Kidney capillary endothelial cell (primary cell): ENCODE data around the gene IL17D.
"Not testable (repeated sequence)": the region's sequence is repeated elsewhere in the genome, so short reads cannot be mapped to it uniquely, and the experiment has no call there.

ENCODE experiments used
- DNase-seq: peaks from one replicate; pipeline ENCODE4 v3.0.0-alpha.2; 2018; ENCODE audit warnings: low spot score

IL17D gene

GRCh38 chr13:20702915-20703779, at the start of gene IL17D:
Gene IL17D (plus strand): TSS chr13:20703699. CDS start chr13:20704002, 303 bp downstream.
- DNase-seq, result no peak

- peak; percentile 36 for DNase-seq
These were observed 49.3 kb upstream of the IL17D start for GRCh38 chr13:20654156-20654555.

GRCh38 chr13:20658451-20659040, 45.0 kb upstream of the IL17D start:
- no peak for DNase-seq

GRCh38 chr13:20664351-20664750, 39.1 kb upstream of the IL17D start:
- DNase-seq, result no peak

- DNase-seq, result no peak
These were observed 36.6 kb upstream of the IL17D start for GRCh38 chr13:20666948-20667347.

GRCh38 chr13:20667857-20668437, 35.6 kb upstream of the IL17D start:
- no peak for DNase-seq

GRCh38 chr13:20669162-20669561, 34.3 kb upstream of the IL17D start:
- no peak for DNase-seq

- DNase-seq, result no peak
These were observed 31.7 kb upstream of the IL17D start for GRCh38 chr13:20671789-20672188.

- DNase-seq, result no peak
These were observed 30.7 kb upstream of the IL17D start for GRCh38 chr13:20672772-20673171.

- no peak for DNase-seq
These were observed 29.8 kb upstream of the IL17D start for GRCh38 chr13:20673715-20674114.

- DNase-seq, result no peak
These were observed 27.3 kb upstream of the IL17D start for GRCh38 chr13:20676213-20676612.

GRCh38 chr13:20678606-20679005, 24.9 kb upstream of the IL17D start:
- DNase-seq, result not testable (repeated sequence)

- DNase-seq, result no peak
These were observed 23.6 kb upstream of the IL17D start for GRCh38 chr13:20679879-20680278.

- no peak for DNase-seq
These were observed 23.0 kb upstream of the IL17D start for GRCh38 chr13:20680416-20681080.

- not testable (repeated sequence) for DNase-seq
These were observed 22.0 kb upstream of the IL17D start for GRCh38 chr13:20681481-20681880.

- DNase-seq, result no peak
These were observed 21.4 kb upstream of the IL17D start for GRCh38 chr13:20682061-20682460.

- no peak for DNase-seq
These were observed 19.5 kb upstream of the IL17D start for GRCh38 chr13:20684041-20684440.

GRCh38 chr13:20684546-20684945, 19.0 kb upstream of the IL17D start:
- no peak for DNase-seq

- no peak for DNase-seq
These were observed 18.4 kb upstream of the IL17D start for GRCh38 chr13:20685092-20685491.

- DNase-seq, result no peak
These were observed 17.3 kb upstream of the IL17D start for GRCh38 chr13:20686167-20686566.

GRCh38 chr13:20686863-20687579, 16.5 kb upstream of the IL17D start:
- DNase-seq, result no peak

GRCh38 chr13:20689291-20689690, 14.2 kb upstream of the IL17D start:
- DNase-seq, result no peak
